Measurements from ENCODE around the gene DNAJC5. TPM values are rescaled to one million over a fixed set of nuclear protein-coding genes. Genes with fewer than 3 reads are reported as not detected.

The DNAJC5 gene
- total and polyA plus RNA-seq, 2 experiments from 2014 or later = 7.1 to 33.5 TPM

- Mint-ChIP-seq H3K9me3 (peaks cover 1% of the 10 kb centered on the region; the same call in 1 of the 3 replicates), H3K27ac (0 out of 2 replicates have a peak overlapping the region, but pooled peaks have one; percentile 96), H3K4me3 (no peak overlapping the region), H3K27me3 (ENCODE audit: insufficient read depth, low read depth, poor library complexity) (peaks cover 27% of the 10 kb centered on the region), H3K36me3 (ENCODE audit: low read depth) (peaks cover 21% of the 10 kb centered on the region), H3K4me1 (peaks cover 5% of the 10 kb centered on the region)
- H3K4me3 ChIP-seq = peak overlapping the region; percentile 46; the same call in 1 of the 2 replicates
- H3K4me1 ChIP-seq (ENCODE audit: insufficient read depth) = peaks cover 10% of the 10 kb centered on the region; the same call in 1 of the 2 replicates
- peaks cover 8% of the 10 kb centered on the region for H4K20me1 ChIP-seq (replicated peaks; ENCODE audit: insufficient read depth)
- ATAC-seq (no peak), DNase-seq (ENCODE audit: low spot score) (no peak)
- H2AFZ ChIP-seq = no peak overlapping the region
- peak overlapping the region; percentile 73 for H3K4me2 ChIP-seq
- H3F3A ChIP-seq (replicated peaks; ENCODE audit: low read depth) = peaks cover 34% of the 10 kb centered on the region
- H3K27ac ChIP-seq (ENCODE audit: low read depth) = peak overlapping the region; percentile 96
- H3K79me2 ChIP-seq (replicated peaks; ENCODE audit: insufficient read depth) = peaks cover 17% of the 10 kb centered on the region
- no peaks in the 10 kb centered on the region for H3K36me3 ChIP-seq (ENCODE audit: insufficient read depth)
- H3K9me2 ChIP-seq (ENCODE audit: insufficient read depth) = no peaks in the 10 kb centered on the region
- no peaks in the 10 kb centered on the region for H3K27me3 ChIP-seq (ENCODE audit: insufficient read depth)
- TF ChIP-seq REST (IDR thresholded peaks at IDR 0.05; ENCODE audit: unreplicated experiment) = no peak
These were observed 48.3 kb downstream of the DNAJC5 start for GRCh38 chr20:63942969-63943807.

GRCh38 chr20:63943808-63944077 lies 48.8 kb downstream of the DNAJC5 start:
- Mint-ChIP-seq H3K4me1 (peaks cover 10% of the 10 kb centered on the region), H3K27ac (no peak overlapping the region), H3K4me3 (no peak overlapping the region), H3K27me3 (ENCODE audit: insufficient read depth, low read depth, poor library complexity) (peaks cover 29% of the 10 kb centered on the region), H3K36me3 (ENCODE audit: low read depth) (peaks cover 23% of the 10 kb centered on the region), H3K9me3 (peaks cover 7% of the 10 kb centered on the region; the same call in 1 of the 3 replicates)
- Histone ChIP-seq H3K4me2 (no peak overlapping the region), H3K79me2 (replicated peaks; ENCODE audit: insufficient read depth) (peaks cover 20% of the 10 kb centered on the region), H3F3A (replicated peaks; ENCODE audit: low read depth) (peaks cover 36% of the 10 kb centered on the region), H2AFZ (no peak overlapping the region), H3K4me1 (ENCODE audit: insufficient read depth) (peaks cover 12% of the 10 kb centered on the region; the same call in 1 of the 2 replicates), H3K27ac (ENCODE audit: low read depth) (peak overlapping the region; percentile 79), H3K36me3 (ENCODE audit: insufficient read depth) (no peaks in the 10 kb centered on the region), H4K20me1 (replicated peaks; ENCODE audit: insufficient read depth) (peaks cover 10% of the 10 kb centered on the region), H3K4me3 (no peak overlapping the region), H3K9me2 (ENCODE audit: insufficient read depth) (no peaks in the 10 kb centered on the region), H3K27me3 (ENCODE audit: insufficient read depth) (no peaks in the 10 kb centered on the region)
- ATAC-seq (no peak), DNase-seq (ENCODE audit: low spot score) (no peak)
- TF ChIP-seq ETS1 (IDR thresholded peaks at IDR 0.05) = no peak
- TF ChIP-seq CTCF (conservative IDR thresholded peaks at IDR 0.05; ENCODE audit: low read depth in 2 of 2) = no peak
- no peak for TF ChIP-seq EZH2 (IDR thresholded peaks at IDR 0.05; ENCODE audit: low read depth, unreplicated experiment)
- no peak for TF ChIP-seq POLR2AphosphoS5 (IDR thresholded peaks at IDR 0.05; ENCODE audit: low read depth)
- no peak for TF ChIP-seq NANOG (IDR thresholded peaks at IDR 0.05; ENCODE audit: borderline replicate concordance)
- no peak for TF ChIP-seq STAT1 (IDR thresholded peaks at IDR 0.05; ENCODE audit: unreplicated experiment)
- no peak for TF ChIP-seq EZH2phosphoT487 (IDR thresholded peaks at IDR 0.05; ENCODE audit: unreplicated experiment)
- TF ChIP-seq JUNB (IDR thresholded peaks at IDR 0.05; ENCODE audit: unreplicated experiment) = no peak
